Measurements from ENCODE around the gene ATP8A2.
"Not testable (repeated sequence)": the region's sequence is repeated elsewhere in the genome, so short reads cannot be mapped to it uniquely, and the experiment has no call there.

Gene ATP8A2

DNA sequence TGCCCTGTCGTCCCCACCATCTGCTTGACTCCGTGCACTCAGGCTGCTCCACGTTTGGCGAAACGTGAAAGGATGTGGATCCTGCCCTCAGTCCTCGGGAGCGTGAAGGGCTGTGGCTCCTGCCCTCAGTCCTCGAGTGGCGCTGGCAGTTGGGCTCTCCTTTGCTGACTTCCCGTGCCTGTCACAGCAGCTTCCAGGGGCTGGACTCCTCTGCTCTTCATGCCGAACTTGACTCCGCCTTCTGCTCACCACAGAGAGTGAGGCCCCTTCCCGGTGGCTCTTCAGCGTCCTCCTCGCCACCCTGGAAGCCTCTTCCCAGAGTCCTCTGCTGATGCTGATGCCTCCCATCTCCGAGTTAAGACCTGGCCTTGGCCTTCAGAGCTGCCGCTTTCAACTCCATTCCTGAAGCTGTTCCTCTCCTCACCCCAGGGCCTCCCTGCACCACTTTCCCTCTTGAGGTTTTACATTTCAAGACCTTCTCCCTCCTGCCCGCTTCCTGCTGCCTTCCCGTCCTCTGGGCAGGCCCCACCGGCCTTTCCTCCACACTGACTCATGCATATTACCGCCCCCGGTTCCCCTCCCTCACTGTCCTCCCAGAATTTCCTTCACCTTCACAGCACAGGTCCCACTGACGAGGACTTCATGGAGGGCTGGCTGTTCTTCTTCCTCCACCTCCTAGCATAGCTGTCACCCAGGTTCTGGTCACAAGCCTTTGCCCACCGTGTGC is 568.4 kb downstream of the ATP8A2 start:
- DNase-seq: no peak

GRCh38 chr13:25943081-25943480 is 571.3 kb downstream of the ATP8A2 start:
- DNase-seq: no peak

GRCh38 chr13:25943658-25944057 is 571.9 kb downstream of the ATP8A2 start:
- DNase-seq: no peak

- no peak for DNase-seq
Measured at GRCh38 chr13:25945596-25945995, 573.8 kb downstream of the ATP8A2 start.

DNA sequence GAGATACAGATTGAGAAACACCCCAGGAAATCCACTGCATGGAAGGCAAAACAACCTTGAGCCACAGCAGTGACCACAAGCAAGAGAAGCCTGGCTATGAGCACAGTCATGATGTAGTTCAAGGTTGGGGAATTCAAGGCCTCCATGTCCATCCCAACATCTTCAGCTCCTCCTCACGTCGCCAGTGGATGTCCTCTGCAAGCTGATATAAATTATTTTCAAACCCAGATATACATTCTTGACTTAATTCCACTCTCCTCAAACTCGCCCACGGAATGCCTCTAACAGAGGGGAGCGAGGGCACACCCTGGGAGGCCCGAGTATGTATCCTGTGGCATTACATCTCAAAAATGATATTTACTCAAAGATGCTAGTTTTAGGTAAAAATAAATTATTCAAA is 574.5 kb downstream of the ATP8A2 start:
- no peak for DNase-seq

- DNase-seq: no peak
Measured at GRCh38 chr13:25948910-25949309, 577.1 kb downstream of the ATP8A2 start.

GRCh38 chr13:25951831-25952230 is 580.1 kb downstream of the ATP8A2 start:
- DNase-seq: no peak

DNA sequence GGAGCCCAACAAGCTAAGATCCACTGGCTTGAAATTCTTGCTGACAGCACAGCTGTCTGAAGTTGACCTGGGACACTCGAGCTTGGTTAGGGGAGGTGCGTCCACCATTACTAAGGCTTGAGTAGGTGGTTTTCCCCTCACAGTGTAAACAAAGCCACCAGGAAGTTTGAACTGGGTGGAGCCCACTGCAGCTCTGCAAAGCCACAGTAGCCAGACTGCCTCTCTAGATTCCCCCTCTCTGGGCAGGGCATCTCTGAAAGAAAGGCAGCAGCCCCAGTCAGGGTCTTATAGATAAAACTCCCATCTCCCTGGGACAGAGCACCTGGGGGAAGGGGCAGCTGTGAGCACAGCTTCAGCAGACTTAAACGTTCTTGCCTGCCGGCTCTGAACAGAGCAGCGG is 582.3 kb downstream of the ATP8A2 start:
- not testable (repeated sequence) for DNase-seq

GRCh38 chr13:25954943-25955342 is 583.2 kb downstream of the ATP8A2 start:
- not testable (repeated sequence) for DNase-seq

- no peak for DNase-seq
Measured at GRCh38 chr13:25958986-25959385, 587.2 kb downstream of the ATP8A2 start.

- DNase-seq: no peak
Measured at GRCh38 chr13:25961294-25961693, 589.5 kb downstream of the ATP8A2 start.

- DNase-seq: no peak
Measured at GRCh38 chr13:25963674-25964073, 591.9 kb downstream of the ATP8A2 start.

- DNase-seq: no peak
Measured at GRCh38 chr13:25965596-25965995, 593.8 kb downstream of the ATP8A2 start.

DNA sequence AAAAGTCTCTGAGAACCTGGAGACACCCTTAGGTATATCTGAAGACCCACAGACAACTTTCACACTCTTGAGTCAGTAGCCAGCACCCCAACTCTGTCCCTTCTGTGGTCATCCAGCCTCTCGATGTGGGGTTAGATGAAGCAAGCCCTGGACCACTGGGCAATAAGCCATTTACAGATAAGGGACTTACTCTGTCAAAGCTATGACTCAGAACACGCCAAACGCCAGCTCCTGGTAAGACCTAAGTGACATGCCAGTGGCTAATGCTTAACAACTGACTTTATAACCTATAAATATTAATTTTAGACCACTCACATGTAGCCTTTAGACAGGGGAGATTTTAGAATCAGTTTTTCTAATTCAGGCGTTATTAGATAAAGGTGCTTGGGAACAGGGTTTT is 594.3 kb downstream of the ATP8A2 start:
- DNase-seq: no peak

DNA sequence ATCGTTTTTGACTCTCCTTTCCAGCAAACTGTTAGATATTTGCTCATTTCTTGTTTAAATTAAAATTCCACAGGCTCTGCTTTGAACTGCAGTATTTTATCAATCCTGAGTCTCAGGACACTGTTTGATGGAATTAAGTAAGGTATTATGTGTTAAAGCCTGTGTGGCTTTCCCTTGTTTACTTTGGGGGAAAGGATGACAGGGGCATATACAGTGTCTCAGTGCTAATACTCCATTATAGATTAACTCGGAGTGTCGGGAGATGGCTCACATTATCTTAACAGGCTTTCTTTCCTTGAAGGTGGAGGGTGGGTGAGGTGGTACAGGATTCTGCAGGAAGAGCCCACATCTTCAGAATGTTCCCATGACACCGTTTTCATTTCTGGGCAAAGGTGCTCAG is 595.4 kb downstream of the ATP8A2 start:
- DNase-seq: no peak

GRCh38 chr13:25971047-25971446 is 599.3 kb downstream of the ATP8A2 start:
- no peak for DNase-seq

- DNase-seq: peak; percentile 25
Measured at GRCh38 chr13:25971459-25972145, 599.8 kb downstream of the ATP8A2 start.

- DNase-seq: no peak
Measured at GRCh38 chr13:25973085-25973484, 601.3 kb downstream of the ATP8A2 start.

GRCh38 chr13:25973576-25973975 is 601.8 kb downstream of the ATP8A2 start:
- no peak for DNase-seq

DNA sequence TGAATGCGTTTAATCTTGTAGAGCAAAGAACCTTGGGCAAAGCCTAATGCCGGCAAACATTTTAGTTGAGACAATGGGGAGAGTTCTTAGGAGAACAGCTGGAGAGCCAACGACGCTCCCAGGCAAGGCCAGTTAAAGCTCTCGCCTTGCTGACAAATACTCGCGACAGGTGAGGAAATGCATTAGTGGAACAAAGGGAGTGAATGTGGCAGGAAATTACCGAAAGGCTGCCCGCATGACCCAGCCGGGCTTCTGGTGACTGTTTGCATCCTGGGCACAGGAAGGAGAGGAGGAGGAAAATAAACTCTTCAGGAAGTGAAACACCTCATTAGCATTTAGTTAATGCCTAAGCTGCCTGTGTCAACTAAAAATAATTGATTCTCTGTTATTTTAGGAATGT is 605.4 kb downstream of the ATP8A2 start:
- DNase-seq: no peak

- DNase-seq: no peak
Measured at GRCh38 chr13:25977671-25978070, 605.9 kb downstream of the ATP8A2 start.

- no peak for DNase-seq
Measured at GRCh38 chr13:25978961-25979360, 607.2 kb downstream of the ATP8A2 start.

DNA sequence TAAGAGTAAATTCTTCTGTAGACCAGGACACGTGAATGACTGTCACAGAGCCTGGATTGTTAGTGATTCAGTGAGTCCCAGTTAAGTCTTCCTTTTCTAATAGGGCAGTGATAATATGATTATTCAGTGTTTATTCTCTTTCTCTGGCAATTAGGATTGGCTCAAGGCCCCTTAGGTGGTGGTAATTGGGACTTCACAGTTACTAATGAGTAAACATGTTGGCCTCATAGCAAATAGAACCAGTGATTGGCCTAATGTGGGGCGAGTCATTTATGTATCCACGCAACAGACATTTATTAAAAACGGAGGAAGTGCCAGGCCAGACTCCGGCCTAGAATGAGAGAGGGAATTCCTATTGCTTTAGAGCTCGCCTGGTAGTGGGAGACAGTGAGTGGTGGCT is 607.6 kb downstream of the ATP8A2 start:
- DNase-seq: no peak

- no peak for DNase-seq
Measured at GRCh38 chr13:25980255-25980654, 608.5 kb downstream of the ATP8A2 start.

DNA sequence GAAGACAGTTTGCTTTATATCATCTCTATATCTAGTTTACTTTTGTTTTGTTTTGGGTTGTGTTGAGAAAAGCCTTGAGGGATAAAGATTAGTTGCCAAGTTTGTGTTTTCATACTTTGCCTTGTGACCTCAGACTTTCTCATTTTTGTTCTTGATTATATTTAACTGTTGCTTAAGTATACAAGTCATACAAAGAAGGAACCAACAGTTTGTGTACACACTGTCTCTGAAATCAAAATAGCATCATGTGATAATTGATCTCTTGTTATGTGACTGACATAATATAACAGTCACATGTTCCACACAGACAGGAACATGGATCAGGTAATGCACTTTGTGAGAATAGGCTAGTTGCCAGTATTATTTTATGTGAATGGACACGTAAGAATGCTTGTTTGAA is 609.3 kb downstream of the ATP8A2 start:
- no peak for DNase-seq

Data from activated naive CD4-positive, alpha-beta T cell treated with anti-CD3 and anti-CD28 coated beads, Interleukin-2, amount 50 U/mL, for 16 hours (primary cell).